HEK293T (cell line): Measurements from ENCODE around the gene PRKAG2.

Experiments used
- BHLHE40 ChIP-seq: fragments of 450-650 bp; IDR thresholded peaks from 2 replicates; pipeline ENCODE4 v1.6.1; 2016; ENCODE audit warnings: mild to moderate bottlenecking, moderate library complexity, borderline replicate concordance
- CTBP1 ChIP-seq: fragments of 450-650 bp; IDR thresholded peaks from 2 replicates; pipeline ENCODE4 v1.6.1; 2016; ENCODE audit warnings: borderline replicate concordance
- ELF4 ChIP-seq: fragments of 450-650 bp; IDR thresholded peaks from 2 replicates; pipeline ENCODE4 v1.6.1; 2017; ENCODE audit warnings: antibody characterized with exemption
- FOXA1 ChIP-seq: fragments of 450-650 bp; IDR thresholded peaks from 2 replicates; pipeline ENCODE4 v1.6.1; 2016; ENCODE audit warnings: mild to moderate bottlenecking
- FOXK2 ChIP-seq: fragments of 450-650 bp; IDR thresholded peaks from 2 replicates; pipeline ENCODE4 v1.6.1; 2016; ENCODE audit warnings: mild to moderate bottlenecking
- FOXM1 ChIP-seq: fragments of 450-650 bp; IDR thresholded peaks from 2 replicates; pipeline ENCODE4 v1.6.1; 2017; ENCODE audit warnings: mild to moderate bottlenecking, borderline replicate concordance
- L3MBTL2 ChIP-seq: fragments of 450-650 bp; conservative IDR thresholded peaks from 2 replicates; pipeline ENCODE4 v1.6.1; 2016; ENCODE audit warnings: mild to moderate bottlenecking
- NFRKB ChIP-seq: fragments of 450-650 bp; IDR thresholded peaks from 2 replicates; pipeline ENCODE4 v1.6.1; 2016; ENCODE audit warnings: mild to moderate bottlenecking, moderate library complexity
- SP1 ChIP-seq: fragments of 450-650 bp; IDR thresholded peaks from 2 replicates; pipeline ENCODE4 v1.6.1; 2017
- SUZ12 ChIP-seq: fragments of 450-650 bp; IDR thresholded peaks from 2 replicates; pipeline ENCODE4 v1.6.1; 2016; ENCODE audit warnings: mild to moderate bottlenecking
- TARDBP ChIP-seq: fragments of 450-650 bp; IDR thresholded peaks from 2 replicates; pipeline ENCODE4 v1.6.1; 2016
- ZNF384 ChIP-seq: fragments of 450-650 bp; IDR thresholded peaks from 2 replicates; pipeline ENCODE4 v1.6.1; 2016
- TF ChIP-seq, protein P1 (sequence below): fragments of 450-650 bp; IDR thresholded peaks from 2 replicates; pipeline ENCODE4 v1.6.1; 2016

DNA sequence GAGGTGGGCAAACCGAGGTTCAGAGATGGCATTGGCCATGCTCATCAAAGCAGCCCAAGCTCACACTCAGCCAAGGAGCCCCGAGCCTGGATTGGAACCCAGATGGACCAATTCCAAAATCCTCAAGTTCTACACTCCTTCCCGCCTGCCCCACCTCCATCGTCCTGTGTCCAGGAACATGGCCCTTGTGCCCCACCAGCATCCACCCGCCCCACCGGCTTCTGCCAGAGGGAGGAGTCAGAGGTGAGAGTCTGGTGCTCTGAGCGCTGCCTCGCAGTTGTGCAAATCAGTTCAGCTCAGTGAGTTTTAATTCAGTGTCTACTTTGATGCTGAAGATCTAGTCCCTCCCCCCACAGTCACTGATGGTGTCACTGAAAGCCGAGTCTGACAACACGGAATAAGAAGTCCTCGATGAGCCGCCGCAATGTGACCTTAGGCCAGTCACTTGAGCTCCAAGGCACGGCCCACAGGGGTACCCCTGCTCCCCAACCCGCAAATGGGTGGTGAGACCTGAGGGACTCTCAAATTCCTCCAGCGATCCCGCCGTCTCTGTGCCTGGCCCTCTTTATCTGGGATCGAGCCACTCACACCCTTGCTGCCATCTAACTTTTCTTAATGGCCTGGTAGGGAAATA lies 26.3 kb downstream of the PRKAG2 start:
- TF ChIP-seq, protein P1, sequence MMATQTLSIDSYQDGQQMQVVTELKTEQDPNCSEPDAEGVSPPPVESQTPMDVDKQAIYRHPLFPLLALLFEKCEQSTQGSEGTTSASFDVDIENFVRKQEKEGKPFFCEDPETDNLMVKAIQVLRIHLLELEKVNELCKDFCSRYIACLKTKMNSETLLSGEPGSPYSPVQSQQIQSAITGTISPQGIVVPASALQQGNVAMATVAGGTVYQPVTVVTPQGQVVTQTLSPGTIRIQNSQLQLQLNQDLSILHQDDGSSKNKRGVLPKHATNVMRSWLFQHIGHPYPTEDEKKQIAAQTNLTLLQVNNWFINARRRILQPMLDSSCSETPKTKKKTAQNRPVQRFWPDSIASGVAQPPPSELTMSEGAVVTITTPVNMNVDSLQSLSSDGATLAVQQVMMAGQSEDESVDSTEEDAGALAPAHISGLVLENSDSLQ = no peak
- no peak for TF ChIP-seq ZNF384
- no peak for TF ChIP-seq SP1
- TF ChIP-seq FOXM1 = no peak
- no peak for TF ChIP-seq BHLHE40
- TF ChIP-seq TARDBP = no peak
- no peak for TF ChIP-seq CTBP1
- no peak for TF ChIP-seq NFRKB
- no peak for TF ChIP-seq FOXA1
- TF ChIP-seq L3MBTL2 = no peak
- no peak for TF ChIP-seq ELF4
- no peak for TF ChIP-seq FOXK2
- TF ChIP-seq SUZ12 = no peak
